D341Med (cell line): Measurements from ENCODE around the gene G3BP1.
"Not testable (repeated sequence)": the region's sequence is repeated elsewhere in the genome, so short reads cannot be mapped to it uniquely, and the experiment has no call there.

Experiments
- DNase-seq: peaks from one replicate; pipeline ENCODE4 v3.0.0; 2012; ENCODE audit warnings: low spot score

The G3BP1 gene

GRCh38 chr5:151771259-151772028, at the start of gene G3BP1:
Gene G3BP1 (plus strand): TSS chr5:151771954. CDS start chr5:151786621, 14,667 bp downstream.
- peak; percentile 91 for DNase-seq

GRCh38 chr5:151722546-151722945, 49.2 kb upstream of the G3BP1 start:
- DNase-seq, result no peak

- no peak for DNase-seq
Measured at GRCh38 chr5:151724360-151724759, 47.4 kb upstream of the G3BP1 start.

- not testable (repeated sequence) for DNase-seq
Measured at GRCh38 chr5:151729597-151729996, 42.2 kb upstream of the G3BP1 start.

GRCh38 chr5:151730381-151730780, 41.4 kb upstream of the G3BP1 start:
- DNase-seq, result no peak

GRCh38 chr5:151733358-151734063, 38.2 kb upstream of the G3BP1 start:
- DNase-seq, result no peak

- DNase-seq, result no peak
Measured at GRCh38 chr5:151734064-151734408, 37.7 kb upstream of the G3BP1 start.

- DNase-seq, result no peak
Measured at GRCh38 chr5:151735646-151736045, 36.1 kb upstream of the G3BP1 start.

- DNase-seq, result no peak
Measured at GRCh38 chr5:151737431-151737830, 34.3 kb upstream of the G3BP1 start.

- DNase-seq, result no peak
Measured at GRCh38 chr5:151738125-151738848, 33.5 kb upstream of the G3BP1 start.

- DNase-seq, result no peak
Measured at GRCh38 chr5:151739395-151739794, 32.4 kb upstream of the G3BP1 start.

- no peak for DNase-seq
Measured at GRCh38 chr5:151739939-151740335, 31.8 kb upstream of the G3BP1 start.

GRCh38 chr5:151740336-151740942, 31.3 kb upstream of the G3BP1 start:
- DNase-seq, result peak; percentile 77

GRCh38 chr5:151740958-151741373, 30.8 kb upstream of the G3BP1 start:
- no peak for DNase-seq

- DNase-seq, result no peak
Measured at GRCh38 chr5:151741678-151742423, 29.9 kb upstream of the G3BP1 start.

GRCh38 chr5:151742870-151743294, 28.9 kb upstream of the G3BP1 start:
- peak; percentile 73 for DNase-seq

GRCh38 chr5:151743530-151743929, 28.2 kb upstream of the G3BP1 start:
- DNase-seq, result no peak

GRCh38 chr5:151745071-151745705, 26.6 kb upstream of the G3BP1 start:
- no peak for DNase-seq

- DNase-seq, result no peak
Measured at GRCh38 chr5:151750121-151750520, 21.6 kb upstream of the G3BP1 start.

- no peak for DNase-seq
Measured at GRCh38 chr5:151751091-151751490, 20.7 kb upstream of the G3BP1 start.

- no peak for DNase-seq
Measured at GRCh38 chr5:151751593-151751992, 20.2 kb upstream of the G3BP1 start.
